Osteoblast (primary cell): ENCODE results near the gene CD209. TPM values are rescaled to one million over a fixed set of nuclear protein-coding genes. Genes with fewer than 3 reads are reported as not detected.

Source experiments
- DNase-seq: peaks from one replicate; pipeline ENCODE4 v3.0.0; 2011; ENCODE audit warnings: low spot score, mixed read lengths; ENCODE audit not compliant: insufficient read length; ENCODE audit errors: missing footprints
- H2AFZ ChIP-seq: 2 replicates; pipeline ENCODE4 v1.6.0; 2011; ENCODE audit warnings: mild to moderate bottlenecking, low read length
- H3K27ac ChIP-seq: 2 replicates; pipeline ENCODE4 v1.5.1; 2011; ENCODE audit warnings: mild to moderate bottlenecking, low read depth, low read length, moderate library complexity
- H3K27me3 ChIP-seq: 2 replicates; pipeline ENCODE4 v1.6.0; 2012; ENCODE audit warnings: mild to moderate bottlenecking, control low read depth, inconsistent platforms, low read length, moderate library complexity; ENCODE audit not compliant: insufficient read depth
- H3K36me3 ChIP-seq: 2 replicates; pipeline ENCODE4 v1.5.1; 2011; ENCODE audit warnings: mild to moderate bottlenecking, low read length, control low read depth, moderate library complexity; ENCODE audit not compliant: insufficient read depth
- H3K4me1 ChIP-seq: 2 replicates; pipeline ENCODE4 v1.5.1; 2011; ENCODE audit warnings: mild to moderate bottlenecking, low read length, control low read depth, moderate library complexity; ENCODE audit not compliant: insufficient read depth
- H3K4me2 ChIP-seq: 2 replicates; pipeline ENCODE4 v1.6.0; 2011; ENCODE audit warnings: mild to moderate bottlenecking, low read length; ENCODE audit not compliant: insufficient read depth
- H3K4me3 ChIP-seq: fragments of 200-600 bp; sonication (generic); 3 replicates; pipeline ENCODE4 v1.5.1; 2012; ENCODE audit warnings: mild to moderate bottlenecking, low read length, inconsistent platforms; ENCODE audit not compliant: insufficient read depth
- H3K79me2 ChIP-seq: 2 replicates; pipeline ENCODE4 v1.6.0; 2012; ENCODE audit warnings: mild to moderate bottlenecking, low read length, control low read depth, inconsistent platforms; ENCODE audit not compliant: insufficient read depth
- H3K9me3 ChIP-seq: 2 replicates; pipeline ENCODE4 v1.5.1; 2011; ENCODE audit warnings: low read depth, low read length, control low read depth
- H4K20me1 ChIP-seq: 2 replicates; pipeline ENCODE4 v1.6.0; 2012; ENCODE audit warnings: mild to moderate bottlenecking, low read length, control low read depth; ENCODE audit not compliant: insufficient read depth
- CTCF ChIP-seq: IDR thresholded peaks from 2 replicates; pipeline ENCODE4 v1.5.1; 2011; ENCODE audit warnings: mild to moderate bottlenecking, low read depth, low read length, moderate library complexity; ENCODE audit errors: extremely low read depth
- total RNA-seq: library from RNA; depleted of rRNA; stranded (reverse); fragments of >200 nt; gene quantifications from 2 replicates; pipeline ENCODE4 v1.2.3, GENCODE V29; 2012

Gene CD209
- total RNA-seq, 1 donor: not detected

GRCh38 chr19:7733376-7733775, 14.0 kb downstream of the CD209 start:
- no peaks in the 10 kb centered on the region for H3K79me2 ChIP-seq
- H2AFZ ChIP-seq: no peak overlapping the region
- H3K9me3 ChIP-seq: no peaks in the 10 kb centered on the region
- no peaks in the 10 kb centered on the region for H3K36me3 ChIP-seq
- no peak overlapping the region for H3K27ac ChIP-seq
- no peak overlapping the region for H3K4me2 ChIP-seq
- H4K20me1 ChIP-seq: no peaks in the 10 kb centered on the region
- H3K27me3 ChIP-seq: peaks cover 31% of the 10 kb centered on the region
- no peak for DNase-seq
- H3K4me1 ChIP-seq: no peaks in the 10 kb centered on the region
- no peak overlapping the region for H3K4me3 ChIP-seq
- no peak for TF ChIP-seq CTCF

- Histone ChIP-seq H3K4me1 (no peaks in the 10 kb centered on the region), H3K27me3 (peaks cover 30% of the 10 kb centered on the region), H3K4me3 (no peak within 1 kb of the TSS), H3K27ac (no peak within 1 kb of the TSS), H3K9me3 (no peaks in the 10 kb centered on the region), H3K4me2 (no peak within 1 kb of the TSS), H3K79me2 (no peaks in the 10 kb centered on the region), H2AFZ (no peak within 1 kb of the TSS), H3K36me3 (no peaks in the 10 kb centered on the region), H4K20me1 (no peaks in the 10 kb centered on the region)
- no peak for DNase-seq
- TF ChIP-seq CTCF: no peak
Observed at GRCh38 chr19:7732045-7732444, 15.3 kb downstream of the CD209 start, which contains the start of gene CLEC4G. TSS of gene CLEC4G (minus strand) at chr19:7732110. CDS start at chr19:7732102, 8 bp downstream.

DNA sequence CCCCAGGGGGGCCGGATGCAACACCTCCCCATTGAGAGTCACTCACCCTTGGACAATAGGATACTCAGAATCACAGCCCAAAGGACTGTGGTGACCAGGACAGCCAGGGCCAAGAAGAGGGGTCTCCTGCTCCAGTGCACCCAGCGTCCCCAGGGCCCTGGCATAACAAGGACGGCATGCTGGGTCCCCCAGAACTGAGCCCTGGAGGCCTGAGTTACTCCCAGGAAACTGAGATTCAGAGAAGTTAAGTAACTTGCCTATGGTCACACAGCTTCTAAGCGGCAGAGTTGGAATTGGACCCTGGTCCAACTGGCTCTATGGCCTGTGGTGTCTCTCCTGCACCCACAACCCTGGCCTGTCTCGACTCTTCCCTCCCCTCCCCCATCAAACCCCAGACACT, 15.7 kb downstream of the CD209 start:
- Histone ChIP-seq H3K4me3 (no peak overlapping the region), H2AFZ (no peak overlapping the region), H3K9me3 (no peaks in the 10 kb centered on the region), H3K36me3 (no peaks in the 10 kb centered on the region), H4K20me1 (no peaks in the 10 kb centered on the region), H3K27ac (no peak overlapping the region), H3K27me3 (peaks cover 29% of the 10 kb centered on the region), H3K79me2 (no peaks in the 10 kb centered on the region), H3K4me2 (no peak overlapping the region), H3K4me1 (no peaks in the 10 kb centered on the region)
- TF ChIP-seq CTCF: no peak
- no peak for DNase-seq

GRCh38 chr19:7731218-7731595, 16.1 kb downstream of the CD209 start:
- Histone ChIP-seq H3K79me2 (no peaks in the 10 kb centered on the region), H3K4me2 (no peak overlapping the region), H3K4me1 (no peaks in the 10 kb centered on the region), H3K9me3 (no peaks in the 10 kb centered on the region), H3K36me3 (no peaks in the 10 kb centered on the region), H3K27ac (no peak overlapping the region), H3K27me3 (peaks cover 29% of the 10 kb centered on the region), H3K4me3 (no peak overlapping the region), H2AFZ (no peak overlapping the region), H4K20me1 (no peaks in the 10 kb centered on the region)
- no peak for DNase-seq
- no peak for TF ChIP-seq CTCF
